Liver (tissue), 2 donors: Measurements from ENCODE around the gene ENPP7.

ENCODE experiments used
- TF ChIP-seq, protein P1 (sequence below): IDR thresholded peaks from 2 replicates; pipeline ENCODE4 v1.6.1; 2016; ENCODE audit warnings: antibody characterized with exemption
- TF ChIP-seq, protein P2 (sequence below): fragments of 150-350 bp; IDR thresholded peaks from 2 replicates; pipeline ENCODE4 v1.5.1; 2017; ENCODE audit warnings: improper control_type of control experiment, low read depth, low read length; ENCODE audit not compliant: missing input control
- donor health status: healthy.

DNA sequence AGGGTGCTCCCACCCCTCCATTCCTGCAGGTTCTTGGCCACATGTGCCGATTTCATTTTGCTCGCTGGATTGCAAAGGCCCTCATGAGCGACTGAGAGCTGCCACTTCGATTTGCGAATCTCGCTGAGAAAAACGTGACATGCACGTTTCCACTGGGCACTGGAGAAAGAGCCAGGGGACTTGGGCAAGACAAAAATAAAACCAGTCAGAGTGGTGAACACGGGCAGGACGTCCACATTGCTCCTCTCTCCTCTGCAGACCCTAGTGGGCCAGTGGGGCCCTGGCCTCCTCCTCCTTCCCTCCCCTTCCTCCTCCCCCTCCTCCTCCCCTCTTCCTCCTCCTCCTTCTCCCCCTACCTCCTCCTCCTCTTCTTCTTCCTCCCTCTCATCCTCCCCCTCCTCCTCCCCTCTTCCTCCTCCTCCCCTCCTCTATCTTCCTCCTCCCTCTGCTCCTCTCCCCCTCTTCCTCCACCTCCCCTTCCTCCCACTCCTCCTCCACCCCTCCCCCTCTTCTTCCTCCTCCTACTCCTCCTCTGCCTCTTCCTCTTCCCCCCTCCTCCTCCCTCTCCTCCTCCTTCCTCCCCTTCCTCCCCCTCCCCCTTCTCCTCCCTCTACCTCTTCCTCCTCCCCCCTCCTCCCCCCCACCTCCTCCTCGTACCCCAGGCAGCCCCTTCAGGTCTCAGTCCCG lies 28.1 kb upstream of the ENPP7 start:
- TF ChIP-seq, protein P1, sequence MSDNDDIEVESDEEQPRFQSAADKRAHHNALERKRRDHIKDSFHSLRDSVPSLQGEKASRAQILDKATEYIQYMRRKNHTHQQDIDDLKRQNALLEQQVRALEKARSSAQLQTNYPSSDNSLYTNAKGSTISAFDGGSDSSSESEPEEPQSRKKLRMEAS = no peak
- TF ChIP-seq, protein P2, sequence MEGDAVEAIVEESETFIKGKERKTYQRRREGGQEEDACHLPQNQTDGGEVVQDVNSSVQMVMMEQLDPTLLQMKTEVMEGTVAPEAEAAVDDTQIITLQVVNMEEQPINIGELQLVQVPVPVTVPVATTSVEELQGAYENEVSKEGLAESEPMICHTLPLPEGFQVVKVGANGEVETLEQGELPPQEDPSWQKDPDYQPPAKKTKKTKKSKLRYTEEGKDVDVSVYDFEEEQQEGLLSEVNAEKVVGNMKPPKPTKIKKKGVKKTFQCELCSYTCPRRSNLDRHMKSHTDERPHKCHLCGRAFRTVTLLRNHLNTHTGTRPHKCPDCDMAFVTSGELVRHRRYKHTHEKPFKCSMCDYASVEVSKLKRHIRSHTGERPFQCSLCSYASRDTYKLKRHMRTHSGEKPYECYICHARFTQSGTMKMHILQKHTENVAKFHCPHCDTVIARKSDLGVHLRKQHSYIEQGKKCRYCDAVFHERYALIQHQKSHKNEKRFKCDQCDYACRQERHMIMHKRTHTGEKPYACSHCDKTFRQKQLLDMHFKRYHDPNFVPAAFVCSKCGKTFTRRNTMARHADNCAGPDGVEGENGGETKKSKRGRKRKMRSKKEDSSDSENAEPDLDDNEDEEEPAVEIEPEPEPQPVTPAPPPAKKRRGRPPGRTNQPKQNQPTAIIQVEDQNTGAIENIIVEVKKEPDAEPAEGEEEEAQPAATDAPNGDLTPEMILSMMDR = no peak
